SK-MEL-5 (cell line): Measurements from ENCODE around the gene DARS1. TPM values are rescaled to one million over a fixed set of nuclear protein-coding genes. Genes with fewer than 3 reads are reported as not detected.
A peak's percentile ranks its signal among the peaks of the same experiment; 100 is the strongest.

Experiments
- DNase-seq: peaks from one replicate; pipeline ENCODE4 v3.0.0-alpha.2; 2016; ENCODE audit warnings: low read depth, low spot score
- in situ Hi-C: cut with HindIII; loops from 2 replicates; pipeline ENCODE4 v1.10.0; 2016; ENCODE audit warnings: low sequenced_read_pairs, high pct_unique_total_duplicates, low pct_unique_long_range_greater_than_20kb
- polyA plus RNA-seq, 2 experiments: library from polyadenylated mRNA; depleted of rRNA; stranded (reverse); fragments of >200 nt; gene quantifications; 2 replicates each; pipeline ENCODE4 v1.2.3, GENCODE V29; 2015
- total RNA-seq: library from RNA; depleted of rRNA; stranded (reverse); fragments of >200 nt; shearing (Covaris generic); gene quantifications from 2 replicates; pipeline ENCODE4 v1.2.3, GENCODE V29; 2014; rRNA removed

DARS1 gene
- 127 and 145 TPM in 2 replicates for total RNA-seq
- 63.5 and 74.4 TPM in 2 replicates for polyA plus RNA-seq (2015; cell fraction: cytosol; rRNA removed)
- 40.4 and 46.9 TPM in 2 replicates for polyA plus RNA-seq (2015; cell fraction: nucleus; rRNA removed)

DNA sequence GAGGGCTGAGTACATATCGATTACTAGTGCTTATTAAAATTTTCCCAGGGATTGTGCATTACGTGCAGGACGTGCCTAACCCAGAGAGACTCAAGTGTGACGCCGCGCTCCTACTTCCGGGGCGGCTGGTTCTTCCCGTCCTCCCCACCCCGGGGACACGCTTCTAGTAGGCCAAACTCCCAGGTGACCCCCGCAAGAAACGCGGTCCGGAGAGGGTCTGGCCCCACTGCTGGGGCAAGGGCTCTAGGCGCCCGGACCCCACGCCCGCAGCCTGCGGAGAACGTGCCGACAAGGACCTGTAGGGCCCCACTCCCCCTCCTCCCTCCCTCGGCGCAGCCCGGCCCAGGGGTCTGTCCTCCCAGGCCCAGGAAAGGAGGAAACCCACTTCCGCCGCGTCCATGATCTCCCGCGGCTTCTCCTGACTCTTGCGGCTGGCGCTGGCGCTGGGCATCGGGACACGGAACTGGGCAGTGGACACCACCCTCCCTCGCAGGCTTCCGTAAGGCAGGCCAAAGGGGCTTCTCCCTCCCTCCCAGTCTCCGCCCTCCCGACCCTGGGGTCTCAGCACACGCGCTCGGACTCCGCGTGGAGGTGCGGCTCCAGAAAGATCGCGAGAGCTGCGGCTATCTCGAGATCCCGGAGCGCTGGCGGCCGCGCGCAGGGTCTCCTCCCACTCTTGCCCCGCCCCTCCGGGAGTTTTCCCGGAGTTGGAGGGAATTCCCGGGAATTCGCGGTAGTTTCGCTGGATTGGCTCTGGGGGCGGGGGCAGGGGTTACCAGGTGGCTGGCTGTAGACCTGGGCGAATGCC, at the start of gene DARS1:
Gene DARS1 (minus strand): TSS at position 609 of the 808 bp plus-strand sequence. CDS start 158 bp downstream, at position 451.
- in situ Hi-C loops, result no loop called here
- DNase-seq, result peak; percentile 94

DNA sequence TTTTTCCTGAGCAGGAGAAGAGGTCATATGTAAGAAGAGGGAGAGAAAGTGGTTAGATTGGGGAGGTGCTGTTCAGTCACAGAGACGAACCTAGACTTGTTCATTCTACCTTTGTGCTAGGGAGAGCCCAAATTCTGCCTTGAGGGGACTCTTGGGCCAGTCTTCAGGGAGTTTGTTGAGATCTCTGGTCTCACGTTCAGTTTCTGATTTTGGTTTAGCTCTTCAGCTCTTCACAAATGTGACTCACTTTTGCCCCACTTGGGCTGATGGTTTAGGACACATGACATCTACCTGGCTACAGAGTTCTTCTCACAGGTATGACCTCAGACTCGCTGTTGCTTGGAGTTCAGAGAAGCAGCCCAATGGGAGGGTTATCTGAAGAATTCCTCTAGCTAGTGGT, 49.2 kb upstream of the DARS1 start:
- no peak for DNase-seq
- in situ Hi-C loops, result no loop called here

DNA sequence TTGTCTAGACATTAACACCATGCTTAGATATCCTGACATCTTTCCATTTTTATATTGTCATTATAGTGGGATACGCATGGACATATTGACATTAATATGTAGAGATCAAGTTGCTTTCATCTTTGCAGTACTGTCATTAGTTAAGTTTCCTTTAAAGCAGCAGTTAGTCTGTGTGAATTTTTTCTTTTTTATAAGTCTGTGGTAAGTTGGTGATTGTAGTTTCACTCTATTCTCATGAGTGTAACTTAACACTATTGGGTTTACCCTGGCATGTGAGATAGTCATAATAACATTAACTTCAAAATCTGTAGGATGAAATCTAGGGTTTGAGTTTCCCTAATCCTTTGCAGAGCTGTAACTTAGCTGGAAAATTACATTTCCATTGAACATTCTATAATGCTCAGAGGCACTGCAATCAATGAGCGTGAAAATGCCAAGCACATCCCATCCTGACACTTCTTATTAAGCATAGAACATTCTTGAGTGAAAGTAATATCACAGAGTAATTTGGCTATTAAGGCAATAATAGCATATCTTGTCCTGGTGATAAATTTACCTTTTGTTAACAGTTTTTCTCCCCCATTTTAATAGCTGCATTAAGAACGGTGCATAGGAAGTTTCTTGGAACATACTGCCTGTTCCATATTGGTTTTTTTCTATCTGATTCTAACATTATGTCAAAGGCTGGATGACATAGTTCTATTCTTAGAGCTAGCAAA, 47.5 kb upstream of the DARS1 start:
- in situ Hi-C loops, result no loop called here
- DNase-seq, result no peak

GRCh38 chr2:136032192-136032591, 46.8 kb upstream of the DARS1 start:
- in situ Hi-C loops, result no loop called here

GRCh38 chr2:136031711-136032110, 46.3 kb upstream of the DARS1 start:
- in situ Hi-C loops, result no loop called here
- no peak for DNase-seq

More at GRCh38 chr2:136032192-136032591, 46.8 kb upstream of the DARS1 start:
- no peak for DNase-seq

DNA sequence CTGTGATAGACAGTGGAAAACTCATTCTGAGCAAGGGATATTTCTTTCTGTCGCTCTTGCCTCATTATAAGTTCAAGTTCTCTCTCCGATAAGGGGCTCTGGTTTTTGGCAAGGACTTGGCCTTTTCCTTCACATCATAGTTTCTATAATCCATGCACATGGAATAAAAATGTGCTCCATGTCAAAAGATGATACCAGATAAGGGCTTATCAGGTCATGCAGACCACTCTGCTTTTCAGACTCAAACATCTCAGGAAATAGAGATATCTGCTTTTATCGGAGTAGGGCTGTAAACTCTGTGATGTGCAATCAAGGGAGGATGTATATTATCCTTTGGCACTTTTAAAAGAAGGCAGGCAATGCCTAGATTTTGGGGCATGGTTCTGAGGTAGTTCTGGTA, 45.0 kb upstream of the DARS1 start:
- DNase-seq, result no peak
- in situ Hi-C loops, result no loop called here

- in situ Hi-C loops, result no loop called here
- DNase-seq, result no peak
These were observed 43.7 kb upstream of the DARS1 start for GRCh38 chr2:136029149-136029548.

DNA sequence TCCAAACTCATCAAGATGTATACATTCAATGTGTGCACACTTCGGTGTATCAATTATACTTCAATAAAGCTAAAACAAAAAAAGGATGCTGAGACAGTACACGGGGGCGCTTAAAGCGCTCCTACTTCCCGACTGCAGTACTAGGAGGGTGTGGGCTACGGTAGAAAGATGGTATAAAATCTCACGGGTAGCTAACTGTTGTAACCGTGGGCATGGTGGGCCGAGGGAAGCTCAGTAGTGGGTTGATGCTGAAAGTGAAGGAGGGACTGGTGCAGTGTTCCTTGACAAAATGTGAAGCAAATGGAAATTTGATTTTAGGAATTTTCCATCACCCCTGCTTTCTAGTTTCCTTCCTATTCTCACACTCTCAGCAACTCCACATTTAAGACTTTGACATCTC, 42.6 kb upstream of the DARS1 start:
- in situ Hi-C loops, result no loop called here
- no peak for DNase-seq

- DNase-seq, result no peak
- in situ Hi-C loops, result no loop called here
These were observed 41.7 kb upstream of the DARS1 start for GRCh38 chr2:136027112-136027511.

DNA sequence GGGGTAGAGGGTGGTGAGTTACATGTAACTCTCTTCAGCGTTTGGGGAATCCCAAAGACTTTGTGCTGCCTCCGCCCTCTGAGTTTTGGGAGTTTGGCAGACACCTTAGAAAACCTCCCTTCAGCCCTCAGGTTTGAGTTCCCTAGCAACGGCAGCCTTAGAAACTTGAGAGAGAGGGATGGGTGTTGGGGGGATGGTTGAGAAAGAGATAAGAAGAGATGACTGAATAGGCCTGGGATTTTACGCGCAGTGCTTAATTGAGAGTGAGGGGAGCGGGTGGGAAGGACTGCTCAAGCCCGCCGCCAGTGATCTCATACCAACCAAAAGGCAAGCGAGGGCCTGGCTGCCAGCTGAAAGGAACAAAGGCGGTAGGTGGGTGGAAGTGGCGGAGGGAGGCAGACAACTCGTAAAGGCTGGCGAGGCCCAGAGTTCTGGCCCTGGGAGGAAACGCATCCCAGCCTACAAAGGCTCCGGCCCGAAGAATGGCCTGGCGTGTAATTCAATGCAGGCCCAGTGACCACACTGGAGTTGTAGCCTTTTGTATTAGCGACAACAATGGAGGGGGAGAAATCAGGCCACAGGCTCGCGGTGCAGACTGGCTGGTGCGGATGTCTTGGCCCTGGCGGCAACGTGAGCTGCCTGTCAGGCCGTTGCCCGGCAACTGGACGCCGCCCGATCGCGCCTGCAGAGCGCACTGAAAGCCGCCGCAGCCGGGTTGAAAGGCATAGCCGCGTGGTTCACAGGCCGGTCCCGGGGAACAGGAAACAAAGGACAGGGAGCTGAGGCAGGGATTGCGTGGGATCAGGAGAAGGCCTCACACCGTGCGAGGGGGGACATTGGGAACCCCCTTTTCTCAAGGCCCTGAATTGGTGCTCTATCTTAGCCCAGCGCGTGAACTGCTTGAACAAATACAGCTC, 39.9 kb upstream of the DARS1 start:
- in situ Hi-C loops, result no loop called here
- no peak for DNase-seq

- in situ Hi-C loops, result no loop called here
- no peak for DNase-seq
These were observed 39.2 kb upstream of the DARS1 start for GRCh38 chr2:136024616-136025015.

- in situ Hi-C loops, result no loop called here
- DNase-seq, result no peak
These were observed 38.8 kb upstream of the DARS1 start for GRCh38 chr2:136024185-136024584.

GRCh38 chr2:136023416-136023815, 38.0 kb upstream of the DARS1 start:
- DNase-seq, result no peak
- in situ Hi-C loops, result no loop called here

GRCh38 chr2:136022396-136023146, 37.1 kb upstream of the DARS1 start:
- no peak for DNase-seq
- in situ Hi-C loops, result no loop called here

GRCh38 chr2:136021976-136022375, 36.5 kb upstream of the DARS1 start:
- in situ Hi-C loops, result no loop called here
- DNase-seq, result no peak

DNA sequence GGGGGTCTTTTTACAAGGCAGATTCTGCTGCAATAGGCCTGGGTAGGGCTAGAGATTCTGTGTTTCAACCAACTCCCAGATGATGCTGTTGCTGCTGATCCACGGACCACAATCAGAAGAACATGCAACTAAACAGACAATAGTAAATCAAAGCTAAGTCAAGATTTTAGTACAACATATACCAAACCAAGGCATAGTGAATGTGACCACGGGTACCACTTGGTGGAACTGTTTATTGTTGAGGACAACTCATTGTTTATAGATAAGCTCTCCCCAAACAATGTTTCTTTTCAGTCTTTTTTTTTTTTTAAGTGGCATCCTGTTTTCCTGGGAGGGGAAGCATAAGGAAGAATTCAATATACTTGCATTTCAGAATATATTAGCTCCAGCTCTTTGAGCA, 36.0 kb upstream of the DARS1 start:
- in situ Hi-C loops, result no loop called here
- no peak for DNase-seq

- in situ Hi-C loops, result no loop called here
- no peak for DNase-seq
These were observed 35.4 kb upstream of the DARS1 start for GRCh38 chr2:136020831-136021230.
